IPS-18a (cell line): ENCODE results near the gene ZNF580.

Source experiments
- H3K27ac ChIP-seq: one replicate; pipeline ENCODE4 v1.5.1; 2013; ENCODE audit warnings: low read length
- H3K27me3 ChIP-seq: one replicate; pipeline ENCODE4 v1.6.1; 2013; ENCODE audit warnings: mild to moderate bottlenecking, low read length; ENCODE audit not compliant: control insufficient read depth, insufficient read depth
- H3K36me3 ChIP-seq: one replicate; pipeline ENCODE4 v1.6.1; 2013; ENCODE audit warnings: low read depth, low read length; ENCODE audit not compliant: control insufficient read depth
- H3K4me1 ChIP-seq: one replicate; pipeline ENCODE4 v1.6.1; 2013; ENCODE audit warnings: low read depth, low read length; ENCODE audit not compliant: control insufficient read depth
- H3K4me3 ChIP-seq: one replicate; pipeline ENCODE4 v1.5.1; 2013; ENCODE audit warnings: low read length
- H3K9ac ChIP-seq: one replicate; pipeline ENCODE4 v1.6.1; 2013; ENCODE audit warnings: mild to moderate bottlenecking, low read length, moderate library complexity
- H3K9me3 ChIP-seq: one replicate; pipeline ENCODE4 v1.6.1; 2013; ENCODE audit warnings: low read depth, low read length; ENCODE audit not compliant: control insufficient read depth

Gene ZNF580

DNA sequence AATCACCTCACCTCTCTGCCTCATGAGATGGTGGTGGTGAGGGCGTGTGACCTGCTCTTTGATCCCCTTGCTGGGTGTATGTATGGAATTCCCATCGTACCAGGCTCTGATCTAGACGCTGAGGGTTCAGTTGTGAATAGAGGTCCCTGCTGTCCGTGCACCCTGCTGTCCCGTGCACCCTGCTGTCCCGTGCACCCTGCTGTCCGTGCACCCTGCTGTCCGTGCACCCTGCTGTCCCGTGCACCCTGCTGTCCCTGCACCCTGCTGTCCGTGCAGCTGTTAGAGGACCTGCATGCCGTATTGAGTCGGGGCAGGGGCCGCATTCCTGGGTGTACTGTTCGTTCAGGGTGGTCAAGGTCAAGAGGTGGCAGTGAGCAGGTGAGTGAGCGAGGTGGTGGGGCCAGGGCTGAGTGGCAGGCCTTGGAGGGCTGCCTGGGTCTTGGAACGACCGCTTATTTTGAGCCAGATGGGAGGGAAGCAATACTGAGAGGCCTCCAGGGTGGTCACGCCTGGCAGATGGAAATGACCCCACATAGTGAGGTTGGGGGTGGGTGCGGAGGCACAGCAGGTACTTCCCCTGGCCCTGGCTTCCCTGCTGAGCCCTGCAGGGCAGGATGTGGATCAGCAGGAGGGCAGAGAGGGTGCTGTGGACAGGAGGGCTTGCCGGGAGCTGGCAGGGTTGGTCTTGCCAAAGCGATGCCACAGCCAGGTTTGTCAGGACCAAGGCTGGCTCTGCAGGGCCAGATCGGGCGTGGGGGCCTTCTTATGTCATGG, 29.7 kb downstream of the ZNF580 start:
- Histone ChIP-seq H3K27me3 (no peaks in the 10 kb centered on the region), H3K9me3 (no peaks in the 10 kb centered on the region), H3K4me1 (peaks cover 9% of the 10 kb centered on the region), H3K9ac (no peak overlapping the region), H3K36me3 (peaks cover 49% of the 10 kb centered on the region), H3K4me3 (no peak overlapping the region), H3K27ac (no peak overlapping the region)

DNA sequence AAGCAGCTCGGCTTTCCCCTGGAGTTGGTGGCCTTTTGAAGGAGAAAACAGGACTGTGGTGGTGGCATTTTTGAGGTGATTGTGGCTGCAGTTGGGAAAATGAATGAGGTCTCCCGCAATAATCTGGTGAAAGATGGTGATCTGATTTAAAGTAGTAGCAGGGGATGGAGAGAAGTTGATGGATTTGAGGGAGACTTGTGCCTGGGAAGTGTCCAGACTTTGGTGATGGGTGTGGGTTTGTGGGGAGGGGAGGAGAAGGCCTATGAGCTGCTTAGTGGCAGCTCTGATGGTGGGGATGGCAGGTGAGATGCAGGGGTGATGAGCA, 30.2 kb downstream of the ZNF580 start:
- no peak overlapping the region for H3K4me3 ChIP-seq
- H3K36me3 ChIP-seq = peaks cover 44% of the 10 kb centered on the region
- H3K27ac ChIP-seq = no peak overlapping the region
- no peak overlapping the region for H3K9ac ChIP-seq
- H3K27me3 ChIP-seq = no peaks in the 10 kb centered on the region
- no peaks in the 10 kb centered on the region for H3K9me3 ChIP-seq
- peaks cover 13% of the 10 kb centered on the region for H3K4me1 ChIP-seq

DNA sequence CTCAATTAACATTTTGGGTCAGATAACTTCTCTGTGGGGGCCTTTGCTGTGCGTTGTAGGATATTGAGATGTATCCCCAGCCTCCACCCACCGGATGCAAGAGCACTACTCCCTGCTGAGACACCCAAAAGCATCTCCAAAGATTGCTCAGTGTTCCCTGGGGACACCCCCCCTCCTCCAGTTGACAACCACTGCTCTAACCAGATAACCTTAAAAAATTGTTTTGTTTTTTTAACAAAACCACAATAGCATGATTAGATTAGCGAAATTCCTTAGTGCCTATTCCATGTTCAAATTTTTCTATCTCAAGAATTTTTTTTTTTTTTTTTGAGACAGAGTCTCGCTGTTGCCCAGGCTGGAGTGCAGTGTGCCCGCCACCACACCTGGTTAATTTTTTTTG, 31.6 kb downstream of the ZNF580 start:
- Histone ChIP-seq H3K4me3 (no peak overlapping the region), H3K4me1 (peaks cover 18% of the 10 kb centered on the region), H3K9me3 (no peaks in the 10 kb centered on the region), H3K27me3 (no peaks in the 10 kb centered on the region), H3K9ac (no peak overlapping the region), H3K36me3 (peaks cover 30% of the 10 kb centered on the region), H3K27ac (peak overlapping the region; percentile 50)

DNA sequence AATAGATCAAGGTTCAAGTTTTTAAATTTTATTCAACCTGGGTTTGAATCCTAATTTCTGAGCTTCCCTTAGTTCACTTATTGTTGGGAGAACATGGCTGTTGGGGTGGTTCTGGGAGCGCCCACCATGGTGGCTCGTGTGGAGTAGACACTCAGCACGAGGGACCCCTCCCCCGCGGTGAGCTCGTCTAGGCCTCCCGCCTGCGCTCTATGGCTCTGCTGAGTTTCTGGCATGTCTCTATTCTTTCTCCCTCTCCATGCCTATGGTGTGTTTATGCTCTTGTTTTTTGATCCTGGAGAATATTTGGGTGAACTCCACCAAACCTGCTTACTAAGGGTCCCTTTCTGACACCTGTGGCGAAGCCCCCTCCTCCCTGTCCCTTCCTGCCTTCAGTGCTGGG, 32.7 kb downstream of the ZNF580 start:
- H3K27ac ChIP-seq = peak overlapping the region; percentile 0
- peaks cover 24% of the 10 kb centered on the region for H3K36me3 ChIP-seq
- no peaks in the 10 kb centered on the region for H3K9me3 ChIP-seq
- no peak overlapping the region for H3K4me3 ChIP-seq
- H3K4me1 ChIP-seq = peaks cover 18% of the 10 kb centered on the region
- no peaks in the 10 kb centered on the region for H3K27me3 ChIP-seq
- H3K9ac ChIP-seq = no peak overlapping the region

DNA sequence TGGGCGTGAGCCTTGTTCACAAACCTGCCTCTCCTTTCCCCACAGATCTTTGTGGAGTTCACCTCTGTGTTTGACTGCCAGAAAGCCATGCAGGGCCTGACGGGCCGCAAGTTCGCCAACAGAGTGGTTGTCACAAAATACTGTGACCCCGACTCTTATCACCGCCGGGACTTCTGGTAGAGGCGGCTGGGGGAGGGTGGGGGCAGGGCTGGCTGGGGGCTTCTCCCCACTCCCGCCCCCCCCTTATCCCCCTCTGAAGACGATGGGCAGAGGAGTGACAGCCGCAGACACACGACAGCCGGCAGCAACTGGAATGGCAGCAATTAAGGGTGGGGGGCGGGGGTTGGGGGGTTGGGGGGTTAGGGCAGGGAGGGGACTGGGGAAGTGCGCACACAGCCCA, 33.1 kb downstream of the ZNF580 start:
- no peak overlapping the region for H3K4me3 ChIP-seq
- H3K36me3 ChIP-seq = peaks cover 24% of the 10 kb centered on the region
- H3K27me3 ChIP-seq = no peaks in the 10 kb centered on the region
- no peak overlapping the region for H3K27ac ChIP-seq
- H3K9me3 ChIP-seq = no peaks in the 10 kb centered on the region
- H3K9ac ChIP-seq = no peak overlapping the region
- peaks cover 18% of the 10 kb centered on the region for H3K4me1 ChIP-seq

DNA sequence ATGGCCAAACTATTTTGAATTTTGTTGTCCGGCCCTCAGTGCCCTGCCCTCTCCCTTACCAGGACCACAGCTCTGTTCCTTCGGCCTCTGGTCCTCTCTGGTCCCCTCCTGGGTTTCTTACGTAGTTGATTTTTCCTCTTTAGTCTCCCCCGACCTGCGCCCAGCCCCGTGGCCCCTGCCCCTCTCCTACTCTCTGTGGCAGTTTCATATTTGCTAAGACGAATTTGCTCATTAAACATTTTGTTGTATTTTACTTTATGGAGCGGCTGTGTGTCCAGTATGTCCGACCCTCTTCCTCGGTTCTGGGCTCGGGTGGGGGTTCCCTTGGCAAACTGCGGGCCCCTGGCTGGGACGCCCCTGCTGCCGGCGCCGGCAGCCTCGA, 33.6 kb downstream of the ZNF580 start:
- H3K4me1 ChIP-seq = peaks cover 18% of the 10 kb centered on the region
- H3K27ac ChIP-seq = peak overlapping the region; percentile 25
- peaks cover 24% of the 10 kb centered on the region for H3K36me3 ChIP-seq
- no peaks in the 10 kb centered on the region for H3K27me3 ChIP-seq
- no peaks in the 10 kb centered on the region for H3K9me3 ChIP-seq
- H3K4me3 ChIP-seq = peak overlapping the region; percentile 65
- H3K9ac ChIP-seq = peak overlapping the region; percentile 82

DNA sequence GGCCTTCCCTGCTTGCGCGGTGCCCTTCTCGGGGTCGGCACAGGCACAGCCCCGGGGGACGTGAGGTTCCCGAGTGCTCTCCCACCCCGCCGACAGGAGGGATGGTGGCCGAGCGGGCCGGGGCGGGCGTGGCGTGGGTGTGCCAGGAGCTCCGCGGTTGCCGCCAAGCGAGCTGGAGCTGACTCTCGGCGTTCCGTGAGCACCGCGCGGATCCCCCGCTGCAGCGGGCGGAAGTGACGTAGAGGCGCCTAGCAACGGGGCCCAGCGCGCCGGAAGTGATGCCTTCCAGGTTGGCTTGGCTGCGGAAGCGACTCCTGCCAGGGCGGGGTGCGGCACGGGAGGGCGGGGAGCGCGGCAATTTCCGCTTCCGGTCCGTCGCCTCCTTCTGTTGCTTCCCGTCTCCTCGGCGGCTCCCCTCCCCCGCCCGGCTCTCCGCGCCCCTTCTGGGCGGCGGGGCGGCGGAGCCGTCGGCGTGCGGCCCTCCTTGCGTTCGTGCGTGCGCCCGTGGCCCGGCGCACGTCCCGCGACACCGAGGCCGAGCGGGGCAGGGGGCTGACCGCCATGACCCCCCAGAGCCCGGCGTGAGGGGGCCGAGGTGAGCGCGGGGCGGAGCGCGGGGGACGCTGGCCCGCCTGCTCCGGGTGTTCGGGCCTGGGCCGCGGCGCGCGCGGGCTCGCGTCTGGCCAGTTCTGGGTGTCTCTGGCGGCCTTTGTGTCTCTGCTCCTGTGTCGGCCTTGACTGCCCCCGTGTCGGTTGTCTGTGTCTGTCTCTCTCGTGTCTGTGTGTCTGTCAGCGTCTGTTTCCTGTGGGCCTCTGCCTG, 34.2 kb downstream of the ZNF580 start, which contains the start of gene EPN1:
TSS of gene EPN1 (plus strand) at position 386 of the 820 bp plus-strand sequence. CDS start 3,402 bp downstream, outside the sequence.
- H3K27me3 ChIP-seq = no peaks in the 10 kb centered on the region
- H3K4me1 ChIP-seq = peaks cover 18% of the 10 kb centered on the region
- H3K9me3 ChIP-seq = no peaks in the 10 kb centered on the region
- H3K27ac ChIP-seq = peak within 1 kb of the TSS; percentile 25
- H3K9ac ChIP-seq = peak within 1 kb of the TSS; percentile 82
- H3K4me3 ChIP-seq = peak within 1 kb of the TSS; percentile 92
- peaks cover 24% of the 10 kb centered on the region for H3K36me3 ChIP-seq

DNA sequence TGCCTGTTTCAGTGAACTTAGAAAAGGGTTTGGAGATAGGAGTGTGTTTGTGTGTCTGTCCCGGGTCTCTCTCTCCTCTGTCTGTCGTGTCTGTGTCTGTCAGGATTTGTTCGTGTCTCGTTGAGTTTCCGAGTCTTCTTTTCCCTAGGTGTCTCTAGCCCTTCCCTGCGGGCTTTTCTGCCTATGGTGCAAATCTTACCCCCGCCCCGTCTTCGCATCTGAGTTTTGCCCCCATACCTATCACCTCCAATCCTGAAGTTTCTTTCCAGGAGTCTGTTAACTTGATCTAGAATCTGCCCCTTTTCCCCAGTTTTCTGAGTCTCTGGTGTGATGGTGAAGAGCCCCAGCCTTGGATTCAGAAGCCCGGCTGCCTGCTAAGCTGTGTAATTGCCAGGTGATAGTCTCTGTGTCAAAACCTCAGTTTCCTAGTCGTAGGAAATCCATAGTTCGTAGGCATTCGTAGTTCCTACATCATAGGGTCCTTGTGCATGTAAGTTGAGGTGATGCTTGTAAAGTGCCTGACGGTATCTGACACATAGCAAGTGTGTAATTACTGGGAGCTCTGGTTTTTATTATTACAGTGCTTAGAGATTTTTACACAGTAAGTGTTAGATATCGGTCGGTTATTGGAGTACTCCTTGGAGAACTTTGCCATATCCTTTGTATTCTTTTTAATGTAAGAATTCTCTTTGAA, 35.0 kb downstream of the ZNF580 start:
- Histone ChIP-seq H3K4me1 (peaks cover 18% of the 10 kb centered on the region), H3K9me3 (no peaks in the 10 kb centered on the region), H3K36me3 (peaks cover 21% of the 10 kb centered on the region), H3K9ac (peak overlapping the region; percentile 82), H3K27ac (no peak overlapping the region), H3K27me3 (no peaks in the 10 kb centered on the region), H3K4me3 (peak overlapping the region; percentile 92)

DNA sequence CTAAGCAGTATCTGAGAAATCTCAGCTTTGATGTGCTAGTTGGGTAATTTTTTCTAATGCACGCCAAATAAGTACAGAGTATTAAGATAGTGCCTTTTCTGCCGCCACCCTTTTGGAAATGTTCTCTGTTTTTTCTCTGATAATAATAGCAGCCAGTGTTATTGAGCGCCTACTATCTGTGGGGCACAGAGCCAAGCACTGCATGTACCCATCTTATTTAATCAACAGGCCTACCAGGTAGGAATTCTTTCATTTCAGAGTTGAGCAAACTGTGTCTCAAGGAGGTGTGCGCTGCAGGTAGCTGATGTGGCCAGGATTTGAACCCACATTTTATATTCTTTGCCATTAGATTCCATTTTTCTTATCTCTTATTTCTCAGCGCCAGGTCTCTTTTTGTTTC, 35.6 kb downstream of the ZNF580 start:
- H3K36me3 ChIP-seq = peaks cover 26% of the 10 kb centered on the region
- peak overlapping the region; percentile 82 for H3K9ac ChIP-seq
- no peaks in the 10 kb centered on the region for H3K27me3 ChIP-seq

DNA sequence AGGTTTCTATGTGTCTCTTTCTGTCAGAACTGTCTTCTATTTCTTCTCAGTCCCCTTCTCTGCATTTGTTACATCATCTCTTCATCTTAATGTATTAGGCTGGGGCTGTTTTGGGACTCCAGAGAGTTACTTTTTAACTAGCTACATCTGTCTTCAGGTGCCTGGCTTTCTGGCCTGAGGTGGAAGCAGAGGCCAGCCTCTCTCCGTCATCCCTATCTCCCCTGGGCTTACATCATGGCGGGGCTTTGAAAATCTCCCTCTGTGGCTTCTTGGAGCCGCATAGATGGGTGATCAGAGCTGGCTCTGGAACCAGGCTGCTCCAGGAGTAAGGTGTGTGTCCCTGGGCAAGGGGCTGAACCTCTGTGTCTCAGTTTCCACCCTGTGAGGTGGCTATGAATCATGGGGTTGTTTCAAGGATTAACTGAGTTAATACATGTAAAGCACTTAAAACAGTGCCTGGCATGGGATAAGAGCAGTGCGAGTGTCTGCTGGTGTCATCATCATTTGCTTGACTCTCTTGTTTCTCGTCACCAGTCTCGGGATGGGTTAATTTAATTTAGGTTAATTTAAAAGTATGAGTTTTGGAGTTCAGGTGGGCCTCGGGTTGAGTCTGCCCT, 36.2 kb downstream of the ZNF580 start:
- H3K4me1 ChIP-seq = peaks cover 17% of the 10 kb centered on the region
- H3K9me3 ChIP-seq = no peaks in the 10 kb centered on the region
- H3K9ac ChIP-seq = no peak overlapping the region
- no peak overlapping the region for H3K4me3 ChIP-seq
- H3K27ac ChIP-seq = no peak overlapping the region
- no peaks in the 10 kb centered on the region for H3K27me3 ChIP-seq
- peaks cover 28% of the 10 kb centered on the region for H3K36me3 ChIP-seq

More for the DNA sequence above, 35.6 kb downstream of the ZNF580 start:
- no peak overlapping the region for H3K27ac ChIP-seq
- H3K4me3 ChIP-seq = peak overlapping the region; percentile 92
- H3K4me1 ChIP-seq = peaks cover 18% of the 10 kb centered on the region
- H3K9me3 ChIP-seq = no peaks in the 10 kb centered on the region

DNA sequence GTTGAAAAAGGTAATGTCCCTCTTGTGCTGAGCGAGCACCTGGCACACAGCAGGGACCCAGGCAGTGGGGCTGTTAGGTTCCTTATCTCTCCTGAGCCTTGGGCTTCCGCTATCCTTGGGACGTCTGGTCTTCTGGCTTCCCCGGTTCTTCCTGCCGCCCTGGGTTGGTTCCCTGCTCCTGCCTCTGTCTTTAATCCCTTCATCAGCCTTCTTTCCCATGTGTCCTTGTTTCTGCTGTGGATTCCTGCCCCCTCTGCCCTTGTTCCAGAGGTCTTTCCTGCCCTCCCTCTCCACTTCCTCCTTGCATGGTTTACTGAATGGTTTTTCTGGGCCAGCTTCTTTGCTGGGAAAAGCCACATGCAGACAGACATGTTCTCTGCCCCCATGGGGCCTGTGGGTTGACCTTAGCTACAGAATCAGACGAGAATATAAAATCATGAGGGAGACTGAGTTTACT, 36.8 kb downstream of the ZNF580 start:
- Histone ChIP-seq H3K27me3 (no peaks in the 10 kb centered on the region), H3K27ac (no peak overlapping the region), H3K4me3 (no peak overlapping the region), H3K9me3 (no peaks in the 10 kb centered on the region), H3K4me1 (peaks cover 12% of the 10 kb centered on the region), H3K36me3 (peaks cover 30% of the 10 kb centered on the region), H3K9ac (no peak overlapping the region)
